H1 (cell line): ENCODE measurements around the gene TCEA3. TPM values are rescaled to one million over a fixed set of nuclear protein-coding genes. Genes with fewer than 3 reads are reported as not detected.

ENCODE experiments used
- CBX8 ChIP-seq: fragments of 300-800, 300-1000 bp; sonication (generic); IDR thresholded peaks from 2 replicates; pipeline ENCODE4 v1.7.1; 2016; ENCODE audit warnings: low read depth, low read length, borderline replicate concordance
- EZH2 ChIP-seq: fragments of 200-600 bp; sonication (generic); IDR thresholded peaks from 2 replicates; pipeline ENCODE4 v1.7.1; 2012; ENCODE audit warnings: low read depth, mild to moderate bottlenecking, moderate library complexity, low read length, inconsistent platforms; ENCODE audit not compliant: severe bottlenecking
- SIN3A ChIP-seq, 2 experiments: IDR thresholded peaks in 1 of 2; conservative IDR thresholded peaks in 1 of 2; 2 replicates each; pipeline ENCODE4 v1.6.1; 2011 to 2012; ENCODE audit warnings: low read length in 2 of 2, improper control_type of control experiment in 1 of 2, low read depth in 1 of 2, mild to moderate bottlenecking in 1 of 2
- TCF12 ChIP-seq: IDR thresholded peaks from 2 replicates; pipeline ENCODE4 v1.6.1; 2011; ENCODE audit warnings: low read depth, mild to moderate bottlenecking, low read length
- TEAD4 ChIP-seq: IDR thresholded peaks from 2 replicates; pipeline ENCODE4 v1.6.1; 2012; ENCODE audit warnings: low read depth, low read length, inconsistent platforms, mixed read lengths
- polyA plus RNA-seq, 7 experiments: library from polyadenylated mRNA; depleted of rRNA in 3 of 7; stranded (reverse) in 5 of 7; unstranded in 2 of 7; fragments of >200 nt in 5 of 7; fragments of 200-250 nt in 2 of 7; gene quantifications; 1 replicate in 5 of 7; 2 replicates in 1 of 7; 4 replicates in 1 of 7; pipeline versions ENCODE4 v1.2.1 to v1.2.3, GENCODE V29; 2011 to 2013; ENCODE audit warnings: missing spikeins in 2 of 7, mixed read lengths in 2 of 7
- total RNA-seq: library from RNA; stranded (reverse); fragmentation: NEBNext Ultra II Directional; extraction: Animal tissue kit (Norgen Biotek cat#: 25700); gene quantifications from 2 replicates; pipeline ENCODE4 v1.2.1, GENCODE V29; 2021
- TF ChIP-seq, protein P1 (sequence below): IDR thresholded peaks from 2 replicates; pipeline ENCODE4 v1.6.1; 2012; ENCODE audit warnings: low read length, inconsistent platforms

The TCEA3 gene
- total and polyA plus RNA-seq, 2 of the 8 experiments (the other 6 are each of a cell fraction or from before 2014, with no cell fraction given), result 0.08 TPM; not detected in 1

DNA sequence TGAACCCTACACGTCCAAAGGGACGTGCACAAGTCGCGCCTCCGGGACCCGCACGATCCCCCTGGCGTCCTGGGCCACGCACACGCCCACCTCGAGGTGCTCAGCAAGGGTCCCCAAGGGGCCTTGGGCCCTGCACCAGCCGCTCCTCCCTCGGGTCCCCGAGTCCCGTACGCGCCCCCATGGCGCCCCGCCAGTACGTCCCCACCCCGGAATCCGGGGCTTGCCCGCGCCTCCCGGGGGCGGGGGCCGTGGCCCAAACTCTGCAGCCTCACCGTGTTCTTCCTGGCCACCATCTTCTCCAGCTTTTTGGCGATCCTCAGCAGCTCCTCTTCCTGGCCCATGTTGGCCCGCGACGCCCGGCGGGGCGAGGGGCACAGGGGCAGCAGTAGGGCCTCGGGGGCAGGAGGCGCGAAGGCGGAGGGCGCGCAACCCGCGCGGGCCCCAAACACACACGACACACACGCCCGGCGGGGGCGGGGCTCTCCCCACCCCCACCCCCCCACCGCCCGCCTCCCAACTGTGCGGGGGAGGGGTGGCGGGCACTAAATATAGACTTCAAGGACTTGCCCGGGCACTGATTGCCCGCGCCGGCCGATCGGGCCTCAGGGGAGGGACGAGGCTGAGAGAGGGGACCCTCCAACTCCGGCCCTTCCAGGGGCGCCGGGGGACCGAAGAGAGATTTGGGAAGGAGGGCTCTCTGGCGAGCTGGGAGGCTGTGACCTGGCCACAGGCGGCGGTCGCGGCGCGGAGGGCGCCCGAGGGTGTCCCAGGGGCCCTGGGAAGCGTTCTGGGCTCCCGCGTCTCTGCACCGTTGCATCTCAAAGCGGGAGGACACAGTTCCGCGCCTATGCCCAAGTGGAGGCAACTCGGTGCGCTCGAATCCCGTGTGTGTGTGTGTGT, at the start of gene TCEA3 (continued):
- TF ChIP-seq CBX8 (no peak), TEAD4 (no peak), TCF12 (no peak), SIN3A (conservative IDR thresholded peaks at IDR 0.05 in 1 of 2, IDR thresholded peaks at IDR 0.05 in 1 of 2; ENCODE audit: low read depth in 1 of 2, low read length in 2 of 2) (no peak), EZH2 (peak; percentile 58)
- TF ChIP-seq, protein P1, sequence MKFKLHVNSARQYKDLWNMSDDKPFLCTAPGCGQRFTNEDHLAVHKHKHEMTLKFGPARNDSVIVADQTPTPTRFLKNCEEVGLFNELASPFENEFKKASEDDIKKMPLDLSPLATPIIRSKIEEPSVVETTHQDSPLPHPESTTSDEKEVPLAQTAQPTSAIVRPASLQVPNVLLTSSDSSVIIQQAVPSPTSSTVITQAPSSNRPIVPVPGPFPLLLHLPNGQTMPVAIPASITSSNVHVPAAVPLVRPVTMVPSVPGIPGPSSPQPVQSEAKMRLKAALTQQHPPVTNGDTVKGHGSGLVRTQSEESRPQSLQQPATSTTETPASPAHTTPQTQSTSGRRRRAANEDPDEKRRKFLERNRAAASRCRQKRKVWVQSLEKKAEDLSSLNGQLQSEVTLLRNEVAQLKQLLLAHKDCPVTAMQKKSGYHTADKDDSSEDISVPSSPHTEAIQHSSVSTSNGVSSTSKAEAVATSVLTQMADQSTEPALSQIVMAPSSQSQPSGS, result no peak
